Measurements from ENCODE around the gene TOR1AIP1. TPM values are rescaled to one million over a fixed set of nuclear protein-coding genes. Genes with fewer than 3 reads are reported as not detected.

The TOR1AIP1 gene
- total RNA-seq, 2 experiments from 2014 or later: 67.7 to 71.0 TPM

GRCh38 chr1:179883040-179883744, 1.1 kb downstream of the TOR1AIP1 start:
- Mint-ChIP-seq H3K4me1 (ENCODE audit: low read depth) (peaks cover 49% of the 10 kb centered on the region), H3K27me3 (ENCODE audit: low read depth) (no peaks in the 10 kb centered on the region), H3K9me3 (ENCODE audit: insufficient read depth) (no peaks in the 10 kb centered on the region), H3K36me3 (ENCODE audit: low read depth) (peaks cover 45% of the 10 kb centered on the region), H3K4me3 (peak overlapping the region; percentile 92), H3K27ac (peak overlapping the region; percentile 99)
- ATAC-seq (no peak), DNase-seq (peak; percentile 69)
- CTCF ChIA-PET: interaction anchor here (0.7 to 6.7 kb wide), 6 partner anchors 16 to 71 kb away, joined by 3 to 28 read pairs (median 4); no protein-coding TSS in a partner anchor
- POLR2A ChIA-PET: interaction anchor here (0.6 to 4.4 kb wide), 17 partner anchors 9 to 620 kb away, joined by 3 to 61 read pairs (median 5); partner anchors contain the start of genes CEP350, QSOX1 and SOAT1

GRCh38 chr1:179883745-179884138, 1.7 kb downstream of the TOR1AIP1 start:
- peaks cover 48% of the 10 kb centered on the region for H3K4me1 Mint-ChIP-seq (ENCODE audit: low read depth)
- CTCF ChIA-PET: interaction anchor here (1.2 to 6.7 kb wide), 3 partner anchors 16 to 70 kb away, joined by 3 to 28 read pairs (median 5); no protein-coding TSS in a partner anchor
- no peak for ATAC-seq
- peak; percentile 76 for DNase-seq
- POLR2A ChIA-PET: interaction anchor here (0.8 to 4.4 kb wide), 9 partner anchors 10 to 590 kb away, joined by 3 to 61 read pairs (median 9); partner anchors contain the start of genes CEP350, QSOX1 and SOAT1
- no peaks in the 10 kb centered on the region for H3K9me3 Mint-ChIP-seq (ENCODE audit: insufficient read depth)
- no peaks in the 10 kb centered on the region for H3K27me3 Mint-ChIP-seq (ENCODE audit: low read depth)
- peak overlapping the region; percentile 99 for H3K27ac Mint-ChIP-seq
- H3K36me3 Mint-ChIP-seq (ENCODE audit: low read depth): peaks cover 46% of the 10 kb centered on the region
- H3K4me3 Mint-ChIP-seq: peak overlapping the region; percentile 92

- Mint-ChIP-seq H3K4me3 (no peak overlapping the region), H3K27me3 (ENCODE audit: low read depth) (no peaks in the 10 kb centered on the region), H3K36me3 (ENCODE audit: low read depth) (peaks cover 59% of the 10 kb centered on the region), H3K4me1 (ENCODE audit: low read depth) (peaks cover 37% of the 10 kb centered on the region), H3K9me3 (ENCODE audit: insufficient read depth) (no peaks in the 10 kb centered on the region), H3K27ac (peak overlapping the region; percentile 31)
- CTCF ChIA-PET: no interaction called here
- DNase-seq (no peak), ATAC-seq (no peak)
- POLR2A ChIA-PET: no interaction called here
Observed at GRCh38 chr1:179888071-179888470, 6.0 kb downstream of the TOR1AIP1 start.

GRCh38 chr1:179889589-179889988, 7.5 kb downstream of the TOR1AIP1 start:
- DNase-seq (no peak), ATAC-seq (no peak)
- H3K9me3 Mint-ChIP-seq (ENCODE audit: insufficient read depth): no peaks in the 10 kb centered on the region
- CTCF ChIA-PET: no interaction called here
- no peak overlapping the region for H3K4me3 Mint-ChIP-seq
- H3K27me3 Mint-ChIP-seq (ENCODE audit: low read depth): no peaks in the 10 kb centered on the region
- POLR2A ChIA-PET: interaction anchor here (0.6 kb wide), 1 partner anchor 1144 kb away, joined by 5 read pairs; the partner anchor contains the start of gene MR1
- H3K36me3 Mint-ChIP-seq (ENCODE audit: low read depth): peaks cover 52% of the 10 kb centered on the region
- H3K4me1 Mint-ChIP-seq (ENCODE audit: low read depth): peaks cover 31% of the 10 kb centered on the region
- no peak overlapping the region for H3K27ac Mint-ChIP-seq

GRCh38 chr1:179910934-179911333, 28.8 kb downstream of the TOR1AIP1 start:
- POLR2A ChIA-PET: interaction anchor here (1.0 to 1.4 kb wide), 2 partner anchors 28 to 44 kb away, joined by 3 to 5 read pairs; partner anchors contain the start of gene CEP350
- no peak overlapping the region for H3K4me3 Mint-ChIP-seq
- peaks cover 43% of the 10 kb centered on the region for H3K36me3 Mint-ChIP-seq (ENCODE audit: low read depth)
- H3K27me3 Mint-ChIP-seq (ENCODE audit: low read depth): no peaks in the 10 kb centered on the region
- DNase-seq: no peak
- no peak overlapping the region for H3K27ac Mint-ChIP-seq
- H3K4me1 Mint-ChIP-seq (ENCODE audit: low read depth): peaks cover 8% of the 10 kb centered on the region
- H3K9me3 Mint-ChIP-seq (ENCODE audit: insufficient read depth): no peaks in the 10 kb centered on the region
- CTCF ChIA-PET: interaction anchor here (0.8 to 2.0 kb wide), 4 partner anchors 17 to 268 kb away, joined by 3 to 6 read pairs (median 3); no protein-coding TSS in a partner anchor
- no peak for ATAC-seq

GRCh38 chr1:179911812-179912211, 29.7 kb downstream of the TOR1AIP1 start:
- no peaks in the 10 kb centered on the region for H3K27me3 Mint-ChIP-seq (ENCODE audit: low read depth)
- H3K9me3 Mint-ChIP-seq (ENCODE audit: insufficient read depth): no peaks in the 10 kb centered on the region
- peaks cover 45% of the 10 kb centered on the region for H3K36me3 Mint-ChIP-seq (ENCODE audit: low read depth)
- H3K27ac Mint-ChIP-seq: no peak overlapping the region
- ChIA-PET CTCF (interaction anchor here (0.7 to 2.0 kb wide), 4 partner anchors 16 to 267 kb away, joined by 3 to 6 read pairs (median 3); no protein-coding TSS in a partner anchor), POLR2A (interaction anchor here (1.0 to 1.4 kb wide), 2 partner anchors 29 to 43 kb away, joined by 3 to 5 read pairs; partner anchors contain the start of gene CEP350)
- ATAC-seq: no peak
- no peak overlapping the region for H3K4me3 Mint-ChIP-seq
- peaks cover 8% of the 10 kb centered on the region for H3K4me1 Mint-ChIP-seq (ENCODE audit: low read depth)
- no peak for DNase-seq

- H3K9me3 Mint-ChIP-seq (ENCODE audit: insufficient read depth): no peaks in the 10 kb centered on the region
- peaks cover 51% of the 10 kb centered on the region for H3K36me3 Mint-ChIP-seq (ENCODE audit: low read depth)
- CTCF ChIA-PET: interaction anchor here (0.8 to 1.4 kb wide), 4 partner anchors 9 to 263 kb away, joined by 3 read pairs; no protein-coding TSS in a partner anchor
- H3K4me1 Mint-ChIP-seq (ENCODE audit: low read depth): peaks cover 14% of the 10 kb centered on the region
- H3K27ac Mint-ChIP-seq: peak overlapping the region; percentile 63
- DNase-seq (no peak), ATAC-seq (no peak)
- POLR2A ChIA-PET: interaction anchor here (0.6 kb wide), 1 partner anchor 155 kb away, joined by 3 read pairs; no protein-coding TSS in a partner anchor
- H3K27me3 Mint-ChIP-seq (ENCODE audit: low read depth): no peaks in the 10 kb centered on the region
- H3K4me3 Mint-ChIP-seq: no peak overlapping the region
Observed at GRCh38 chr1:179917601-179918429, 35.7 kb downstream of the TOR1AIP1 start.

GRCh38 chr1:179921472-179921871, 39.4 kb downstream of the TOR1AIP1 start:
- Mint-ChIP-seq H3K27ac (no peak overlapping the region), H3K9me3 (ENCODE audit: insufficient read depth) (no peaks in the 10 kb centered on the region), H3K4me3 (no peak overlapping the region), H3K4me1 (ENCODE audit: low read depth) (peaks cover 14% of the 10 kb centered on the region), H3K36me3 (ENCODE audit: low read depth) (peaks cover 38% of the 10 kb centered on the region), H3K27me3 (ENCODE audit: low read depth) (no peaks in the 10 kb centered on the region)
- CTCF ChIA-PET: interaction anchor here (0.8 kb wide), 1 partner anchor 258 kb away, joined by 3 read pairs; no protein-coding TSS in a partner anchor
- no peak for ATAC-seq
- POLR2A ChIA-PET: interaction anchor here (1.2 kb wide), 1 partner anchor 39 kb away, joined by 4 read pairs; the partner anchor contains the start of gene TOR1AIP1
- no peak for DNase-seq

GRCh38 chr1:179921981-179922872, 40.1 kb downstream of the TOR1AIP1 start:
- DNase-seq (no peak), ATAC-seq (no peak)
- H3K27me3 Mint-ChIP-seq (ENCODE audit: low read depth): no peaks in the 10 kb centered on the region
- H3K36me3 Mint-ChIP-seq (ENCODE audit: low read depth): peaks cover 37% of the 10 kb centered on the region
- no peak overlapping the region for H3K27ac Mint-ChIP-seq
- no peaks in the 10 kb centered on the region for H3K9me3 Mint-ChIP-seq (ENCODE audit: insufficient read depth)
- ChIA-PET POLR2A (interaction anchor here (0.6 to 1.2 kb wide), 3 partner anchors 32 to 1395 kb away, joined by 3 to 4 read pairs (median 3); partner anchors contain the start of gene TOR1AIP1), CTCF (interaction anchor here (0.7 to 1.4 kb wide), 3 partner anchors 39 to 257 kb away, joined by 3 read pairs; no protein-coding TSS in a partner anchor)
- H3K4me1 Mint-ChIP-seq (ENCODE audit: low read depth): peaks cover 13% of the 10 kb centered on the region
- no peak overlapping the region for H3K4me3 Mint-ChIP-seq

- H3K27ac Mint-ChIP-seq: no peak overlapping the region
- peaks cover 29% of the 10 kb centered on the region for H3K36me3 Mint-ChIP-seq (ENCODE audit: low read depth)
- ATAC-seq (no peak), DNase-seq (no peak)
- no peaks in the 10 kb centered on the region for H3K27me3 Mint-ChIP-seq (ENCODE audit: low read depth)
- H3K4me1 Mint-ChIP-seq (ENCODE audit: low read depth): peaks cover 6% of the 10 kb centered on the region
- no peaks in the 10 kb centered on the region for H3K9me3 Mint-ChIP-seq (ENCODE audit: insufficient read depth)
- H3K4me3 Mint-ChIP-seq: no peak overlapping the region
- ChIA-PET CTCF (interaction anchor here (0.7 to 1.4 kb wide), 2 partner anchors 40 to 109 kb away, joined by 3 read pairs; no protein-coding TSS in a partner anchor), POLR2A (interaction anchor here (0.7 to 1.2 kb wide), 2 partner anchors 31 to 1923 kb away, joined by 3 to 5 read pairs; no protein-coding TSS in a partner anchor)
Observed at GRCh38 chr1:179923029-179923428, 40.9 kb downstream of the TOR1AIP1 start.

Data from activated CD8-positive, alpha-beta T cell treated with anti-CD3 and anti-CD28 coated beads, Interleukin-2, amount 10 ng/mL, durations not matched to agents 7 days and 5 days (primary cell).